Neuronal stem cell (in vitro differentiated cells): ENCODE results near the gene EEF1AKMT1.

ENCODE experiments used
- DNase-seq: peaks from one replicate; pipeline ENCODE4 v3.0.0-alpha.2; 2013; ENCODE audit warnings: low spot score
- H2AFZ ChIP-seq: one replicate; pipeline ENCODE4 v1.6.1; 2013; ENCODE audit warnings: mild to moderate bottlenecking, low read length, inconsistent platforms
- H2AK5ac ChIP-seq: 2 replicates; pipeline ENCODE4 v1.6.1; 2013; ENCODE audit warnings: low read depth, mild to moderate bottlenecking, inconsistent platforms, low read length, moderate library complexity, mixed read lengths
- H2BK120ac ChIP-seq: 2 replicates; pipeline ENCODE4 v1.6.1; 2013; ENCODE audit warnings: low read depth, mild to moderate bottlenecking, inconsistent platforms, low read length, moderate library complexity, mixed read lengths
- H2BK12ac ChIP-seq: one replicate; pipeline ENCODE4 v1.6.1; 2013; ENCODE audit warnings: low read length, inconsistent platforms
- H2BK15ac ChIP-seq: 2 replicates; pipeline ENCODE4 v1.6.1; 2013; ENCODE audit warnings: mild to moderate bottlenecking, low read length, inconsistent platforms, mixed read lengths
- H2BK5ac ChIP-seq: one replicate; pipeline ENCODE4 v1.6.1; 2013; ENCODE audit warnings: inconsistent platforms, mild to moderate bottlenecking, low read length, moderate library complexity
- H3K14ac ChIP-seq: one replicate; pipeline ENCODE4 v1.6.1; 2013; ENCODE audit warnings: low read length, inconsistent platforms
- H3K18ac ChIP-seq: 2 replicates; pipeline ENCODE4 v1.6.1; 2013; ENCODE audit warnings: low read length, inconsistent platforms
- H3K23ac ChIP-seq: 2 replicates; pipeline ENCODE4 v1.6.1; 2013; ENCODE audit warnings: low read depth, mild to moderate bottlenecking, mixed read lengths, low read length, inconsistent platforms; ENCODE audit not compliant: poor library complexity
- H3K27ac ChIP-seq: replicated peaks from 3 replicates; pipeline ENCODE4 v1.5.1; 2013; ENCODE audit warnings: low read length, inconsistent platforms
- H3K27me3 ChIP-seq, 3 experiments: 2 replicates each; pipeline ENCODE4 v1.6.1; 2013; ENCODE audit warnings: low read length in 3 of 3, mild to moderate bottlenecking in 2 of 3, inconsistent platforms in 1 of 3, low read depth in 1 of 3, mixed read lengths in 1 of 3, moderate library complexity in 1 of 3; ENCODE audit not compliant: control insufficient read depth in 3 of 3, insufficient read depth in 3 of 3
- H3K36me3 ChIP-seq, 2 donors: replicated peaks in 1 of 2; 2 replicates each; pipeline ENCODE4 v1.6.1; 2013; ENCODE audit warnings: low read length in 2 of 2; ENCODE audit not compliant: control insufficient read depth in 2 of 2, insufficient read depth in 2 of 2
- H3K4ac ChIP-seq: 2 replicates; pipeline ENCODE4 v1.6.1; 2013; ENCODE audit warnings: inconsistent platforms, mild to moderate bottlenecking, low read length, moderate library complexity
- H3K4me1 ChIP-seq, 2 donors: 1 replicate in 1 of 2; 2 replicates in 1 of 2; pipeline ENCODE4 v1.6.1; 2013; ENCODE audit warnings: low read length in 2 of 2, low read depth in 1 of 2; ENCODE audit not compliant: control insufficient read depth in 2 of 2, insufficient read depth in 1 of 2
- H3K4me2 ChIP-seq: one replicate; pipeline ENCODE4 v1.6.1; 2013; ENCODE audit warnings: mild to moderate bottlenecking, low read length, inconsistent platforms; ENCODE audit not compliant: insufficient read depth, poor library complexity, severe bottlenecking
- H3K4me3 ChIP-seq, 2 donors: 2 replicates each; pipeline ENCODE4 v1.5.1; 2013; ENCODE audit warnings: low read length in 2 of 2, mild to moderate bottlenecking in 2 of 2, inconsistent platforms in 1 of 2, moderate library complexity in 1 of 2
- H3K79me1 ChIP-seq: one replicate; pipeline ENCODE4 v1.6.1; 2013; ENCODE audit warnings: low read depth, mild to moderate bottlenecking, inconsistent platforms, low read length, moderate library complexity
- H3K9ac ChIP-seq: one replicate; pipeline ENCODE4 v1.6.1; 2013; ENCODE audit warnings: mild to moderate bottlenecking, low read depth, low read length, inconsistent platforms; ENCODE audit not compliant: poor library complexity
- H3K9me3 ChIP-seq, 2 donors: replicated peaks in 1 of 2; 2 replicates each; pipeline versions ENCODE3 to v1.6.1; 2013; ENCODE audit warnings: low read length in 2 of 2, mild to moderate bottlenecking in 2 of 2, inconsistent platforms in 1 of 2, low read depth in 1 of 2, mixed read lengths in 1 of 2, moderate library complexity in 1 of 2; ENCODE audit not compliant: control insufficient read depth in 2 of 2, insufficient read depth in 1 of 2
- H4K8ac ChIP-seq: one replicate; pipeline ENCODE4 v1.6.1; 2013; ENCODE audit warnings: low read depth, mild to moderate bottlenecking, inconsistent platforms, low read length, moderate library complexity
- H4K91ac ChIP-seq: one replicate; pipeline ENCODE4 v1.6.1; 2013; ENCODE audit warnings: low read length, low read depth, mild to moderate bottlenecking, inconsistent platforms; ENCODE audit not compliant: poor library complexity
- WGBS, 2 donors: extraction: QIAGEN DNeasy Blood & Tissue Kit; methylation state at CpG; one replicate each; pipeline ENCODE4 v1.1.7; 2013; ENCODE audit warnings: missing lambda C conversion rate in 2 of 2, mixed read lengths in 1 of 2; ENCODE audit not compliant: insufficient read length in 2 of 2, insufficient replicate concordance in 1 of 2; ENCODE audit errors: extremely low coverage in 2 of 2; 5-methylcytosine and 5-hydroxymethylcytosine counted together

Gene EEF1AKMT1

GRCh38 chr13:20808874-20809273 is 35.1 kb upstream of the EEF1AKMT1 start:
- Histone ChIP-seq H3K9ac (no peak overlapping the region), H4K91ac (no peak overlapping the region), H3K4ac (no peak overlapping the region), H3K79me1 (peaks cover 2% of the 10 kb centered on the region), H3K27ac (no peak overlapping the region), H3K14ac (no peak overlapping the region), H2BK120ac (no peak overlapping the region), H2BK12ac (no peak overlapping the region), H3K18ac (no peak overlapping the region), H3K4me1 (peaks cover 0 to 2% of the 10 kb centered on the region in 2 donors), H2BK15ac (no peak overlapping the region), H3K36me3 (peaks cover 9 to 48% of the 10 kb centered on the region in 2 donors), H3K27me3 (no peaks in the 10 kb centered on the region), H4K8ac (no peak overlapping the region), H2BK5ac (no peak overlapping the region), H3K23ac (no peak overlapping the region), H2AFZ (no peak overlapping the region), H3K4me3 (no peak overlapping the region), H3K4me2 (no peak overlapping the region), H2AK5ac (no peak overlapping the region), H3K9me3 (no peaks in the 10 kb centered on the region)
- WGBS, 2 donors, result no CpG with 5 or more reads among the region's 4 CpGs
- DNase-seq, result no peak

DNA sequence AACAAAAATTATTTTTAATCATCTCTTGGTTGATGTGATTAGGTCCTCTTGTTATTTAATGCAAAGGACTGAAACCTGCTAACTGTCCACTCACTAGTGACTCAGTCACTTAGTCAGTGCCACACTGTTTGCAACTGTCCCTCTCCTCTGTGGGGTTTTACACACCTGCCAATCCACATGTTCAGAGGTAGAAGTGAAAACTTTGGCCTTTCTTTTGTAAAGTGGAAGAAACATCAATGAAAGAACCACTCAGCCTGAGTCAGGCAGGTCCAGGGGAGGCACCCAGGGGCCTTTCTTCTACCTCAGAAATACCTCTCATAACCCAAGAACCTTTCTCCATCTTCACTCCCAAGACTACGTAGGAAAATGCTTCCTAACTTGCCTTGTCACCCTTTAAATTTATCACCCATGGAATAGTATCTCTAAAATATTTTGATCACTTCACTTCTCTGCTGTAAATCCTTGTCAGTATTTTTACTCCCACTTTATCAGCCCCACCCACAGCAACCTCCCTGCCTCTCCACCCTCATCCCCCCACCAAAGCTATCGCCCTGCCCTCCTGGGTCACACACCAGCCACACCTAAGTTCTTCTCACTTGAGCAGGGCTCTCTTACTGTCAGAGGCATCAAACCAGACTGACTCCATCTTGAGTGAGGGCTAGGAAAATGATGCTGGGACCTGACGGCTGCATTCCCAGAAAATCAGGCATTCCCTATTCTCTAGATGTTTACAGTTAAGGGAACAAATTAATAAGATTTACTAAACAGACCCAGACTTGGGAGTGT is 29.6 kb upstream of the EEF1AKMT1 start:
- Histone ChIP-seq H3K9ac (peak overlapping the region; percentile 44), H4K91ac (no peak overlapping the region), H3K36me3 (peaks cover 7 to 45% of the 10 kb centered on the region in 2 donors), H2BK15ac (no peak overlapping the region), H3K18ac (no peak overlapping the region), H3K4me1 (peaks cover 0 to 2% of the 10 kb centered on the region in 2 donors), H3K4me3 (no peak overlapping the region), H4K8ac (no peak overlapping the region), H3K27ac (no peak overlapping the region), H3K27me3 (no peaks in the 10 kb centered on the region), H3K9me3 (no peaks in the 10 kb centered on the region), H2BK12ac (no peak overlapping the region), H2AK5ac (no peak overlapping the region), H3K23ac (no peak overlapping the region), H3K14ac (no peak overlapping the region), H2AFZ (no peak overlapping the region), H3K79me1 (no peaks in the 10 kb centered on the region), H3K4me2 (no peak overlapping the region), H2BK120ac (no peak overlapping the region), H3K4ac (no peak overlapping the region), H2BK5ac (no peak overlapping the region)
- no CpG with 5 or more reads among the region's 3 CpGs for WGBS, 2 donors
- no peak for DNase-seq

DNA sequence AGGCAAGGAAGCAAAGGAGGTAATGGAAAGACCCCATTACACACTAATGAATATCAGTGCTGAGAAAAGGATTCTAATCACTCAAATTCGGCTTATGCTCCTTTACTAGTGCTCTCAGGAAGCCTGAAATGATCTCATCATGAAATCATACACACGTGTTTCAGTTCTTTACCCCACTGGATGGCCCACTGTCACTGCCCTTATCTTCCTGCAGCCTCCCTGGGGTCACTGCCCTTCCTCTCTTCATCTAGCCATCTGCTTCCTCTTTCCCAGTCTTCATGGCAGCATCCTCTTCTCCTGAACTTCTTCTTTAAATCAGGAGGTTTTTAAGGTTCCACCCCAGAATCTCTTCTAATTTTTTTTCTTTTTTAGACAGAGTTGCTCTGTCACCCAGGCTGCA is 27.9 kb upstream of the EEF1AKMT1 start:
- no peak overlapping the region for H3K4me2 ChIP-seq
- no peaks in the 10 kb centered on the region for H3K79me1 ChIP-seq
- no peak overlapping the region for H2BK120ac ChIP-seq
- whole genome bisulfite sequencing, 2 donors, result no CpG with 5 or more reads among the region's 2 CpGs
- H3K27ac ChIP-seq, result no peak overlapping the region
- H3K4me3 ChIP-seq, result no peak overlapping the region
- H3K4ac ChIP-seq, result no peak overlapping the region
- H3K9ac ChIP-seq, result no peak overlapping the region
- peaks cover 0 to 2% of the 10 kb centered on the region in 2 donors for H3K4me1 ChIP-seq
- H3K14ac ChIP-seq, result no peak overlapping the region
- H3K18ac ChIP-seq, result no peak overlapping the region
- H2AFZ ChIP-seq, result no peak overlapping the region
- H3K23ac ChIP-seq, result no peak overlapping the region
- H2AK5ac ChIP-seq, result no peak overlapping the region
- H3K27me3 ChIP-seq, result no peaks in the 10 kb centered on the region
- H2BK5ac ChIP-seq, result no peak overlapping the region
- no peak overlapping the region for H2BK15ac ChIP-seq
- no peaks in the 10 kb centered on the region for H3K9me3 ChIP-seq
- no peak for DNase-seq
- H4K91ac ChIP-seq, result no peak overlapping the region
- peaks cover 5 to 45% of the 10 kb centered on the region in 2 donors for H3K36me3 ChIP-seq
- H4K8ac ChIP-seq, result no peak overlapping the region
- no peak overlapping the region for H2BK12ac ChIP-seq

GRCh38 chr13:20799726-20800416 is 26.1 kb upstream of the EEF1AKMT1 start:
- H4K91ac ChIP-seq, result no peak overlapping the region
- H2AFZ ChIP-seq, result no peak overlapping the region
- no peaks in the 10 kb centered on the region for H3K9me3 ChIP-seq
- H3K18ac ChIP-seq, result no peak overlapping the region
- H3K79me1 ChIP-seq, result no peaks in the 10 kb centered on the region
- no peak overlapping the region for H3K4me2 ChIP-seq
- no peak overlapping the region for H3K14ac ChIP-seq
- H4K8ac ChIP-seq, result no peak overlapping the region
- no peak overlapping the region for H3K9ac ChIP-seq
- H3K4ac ChIP-seq, result no peak overlapping the region
- peaks cover 8 to 62% of the 10 kb centered on the region in 2 donors for H3K36me3 ChIP-seq
- no peaks in the 10 kb centered on the region for H3K27me3 ChIP-seq
- no peak overlapping the region for H2BK120ac ChIP-seq
- H2BK15ac ChIP-seq, result no peak overlapping the region
- DNase-seq, result no peak
- H3K23ac ChIP-seq, result no peak overlapping the region
- no CpG with 5 or more reads among the region's 6 CpGs for WGBS, 2 donors
- no peak overlapping the region for H3K27ac ChIP-seq
- H2BK5ac ChIP-seq, result no peak overlapping the region
- no peak overlapping the region for H2BK12ac ChIP-seq
- no peaks in the 10 kb centered on the region for H3K4me1 ChIP-seq
- H3K4me3 ChIP-seq, result no peak overlapping the region
- H2AK5ac ChIP-seq, result no peak overlapping the region
